Measurements from ENCODE around the gene HAO2. TPM values are rescaled to one million over a fixed set of nuclear protein-coding genes. Genes with fewer than 3 reads are reported as not detected.

HAO2 gene
- total RNA-seq, 1 experiment from 2014 or later, result not detected

DNA sequence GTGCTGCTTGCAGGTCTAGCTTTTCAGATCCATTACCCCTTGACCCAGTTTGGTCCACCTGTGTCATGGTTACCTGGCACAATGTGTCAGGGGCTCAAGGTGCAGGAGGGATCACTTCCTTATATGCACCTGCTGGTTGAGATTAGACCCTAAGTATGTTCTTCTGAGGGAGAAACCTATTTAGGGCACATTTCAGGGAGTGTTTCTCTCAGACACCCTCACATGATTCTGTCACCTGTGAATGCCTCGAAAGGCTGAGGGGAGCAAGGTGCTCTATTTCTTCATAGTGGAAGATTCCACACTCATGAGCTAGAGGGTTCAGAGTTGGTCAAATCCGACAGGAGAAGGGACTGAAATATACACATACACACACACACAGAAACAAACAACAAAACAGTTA lies 61.9 kb downstream of the HAO2 start:
- TF ChIP-seq, protein P1, sequence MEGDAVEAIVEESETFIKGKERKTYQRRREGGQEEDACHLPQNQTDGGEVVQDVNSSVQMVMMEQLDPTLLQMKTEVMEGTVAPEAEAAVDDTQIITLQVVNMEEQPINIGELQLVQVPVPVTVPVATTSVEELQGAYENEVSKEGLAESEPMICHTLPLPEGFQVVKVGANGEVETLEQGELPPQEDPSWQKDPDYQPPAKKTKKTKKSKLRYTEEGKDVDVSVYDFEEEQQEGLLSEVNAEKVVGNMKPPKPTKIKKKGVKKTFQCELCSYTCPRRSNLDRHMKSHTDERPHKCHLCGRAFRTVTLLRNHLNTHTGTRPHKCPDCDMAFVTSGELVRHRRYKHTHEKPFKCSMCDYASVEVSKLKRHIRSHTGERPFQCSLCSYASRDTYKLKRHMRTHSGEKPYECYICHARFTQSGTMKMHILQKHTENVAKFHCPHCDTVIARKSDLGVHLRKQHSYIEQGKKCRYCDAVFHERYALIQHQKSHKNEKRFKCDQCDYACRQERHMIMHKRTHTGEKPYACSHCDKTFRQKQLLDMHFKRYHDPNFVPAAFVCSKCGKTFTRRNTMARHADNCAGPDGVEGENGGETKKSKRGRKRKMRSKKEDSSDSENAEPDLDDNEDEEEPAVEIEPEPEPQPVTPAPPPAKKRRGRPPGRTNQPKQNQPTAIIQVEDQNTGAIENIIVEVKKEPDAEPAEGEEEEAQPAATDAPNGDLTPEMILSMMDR (IDR thresholded peaks at IDR 0.05; ENCODE audit: unreplicated experiment), result no peak
- no peak overlapping the region for H3K4me3 Mint-ChIP-seq (ENCODE audit: low read depth, unreplicated experiment)

DNA sequence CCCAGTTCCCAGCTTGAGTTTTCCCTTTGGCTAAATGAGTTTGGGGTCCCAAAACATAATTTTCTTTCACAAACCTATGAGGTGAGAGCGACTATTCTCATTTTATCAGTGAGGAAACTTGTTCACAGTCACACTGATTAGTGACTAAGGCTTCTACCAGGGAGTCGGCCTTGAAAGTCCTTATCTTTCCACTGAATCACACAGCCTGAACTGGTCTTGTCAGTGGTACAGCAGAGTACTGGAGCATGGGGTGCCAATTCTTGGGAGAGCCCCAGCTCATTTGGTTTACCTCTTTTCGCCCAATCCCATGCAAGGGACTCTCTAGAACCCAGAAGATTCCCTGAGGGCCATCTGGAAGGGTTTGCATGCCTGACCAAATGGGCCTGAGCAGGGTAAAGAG lies 63.3 kb downstream of the HAO2 start:
- Mint-ChIP-seq H3K4me3 (ENCODE audit: low read depth, unreplicated experiment) (no peak overlapping the region), H3K4me1 (ENCODE audit: low read depth, unreplicated experiment) (no peaks in the 10 kb centered on the region), H3K27ac (ENCODE audit: unreplicated experiment) (no peak overlapping the region), H3K9me3 (ENCODE audit: low read depth, unreplicated experiment) (no peaks in the 10 kb centered on the region), H3K27me3 (ENCODE audit: unreplicated experiment) (peaks cover 55% of the 10 kb centered on the region), H3K36me3 (ENCODE audit: insufficient read depth, unreplicated experiment) (no peaks in the 10 kb centered on the region)
- no peak for DNase-seq
- TF ChIP-seq, protein P1 (IDR thresholded peaks at IDR 0.05; ENCODE audit: unreplicated experiment), result no peak
- BruUV-seq (replicated peaks), result no TSS peak
- CTCF ChIA-PET, result no interaction called here
- intact Hi-C loops (cut with micrococcal nuclease; ENCODE audit: unreplicated experiment), result no loop called here

More for the DNA sequence above, 61.9 kb downstream of the HAO2 start:
- H3K36me3 Mint-ChIP-seq (ENCODE audit: insufficient read depth, unreplicated experiment), result no peaks in the 10 kb centered on the region
- peaks cover 55% of the 10 kb centered on the region for H3K27me3 Mint-ChIP-seq (ENCODE audit: unreplicated experiment)
- no peak overlapping the region for H3K27ac Mint-ChIP-seq (ENCODE audit: unreplicated experiment)
- H3K9me3 Mint-ChIP-seq (ENCODE audit: low read depth, unreplicated experiment), result no peaks in the 10 kb centered on the region
- BruUV-seq (replicated peaks), result no TSS peak
- DNase-seq, result no peak
- H3K4me1 Mint-ChIP-seq (ENCODE audit: low read depth, unreplicated experiment), result no peaks in the 10 kb centered on the region
- intact Hi-C loops (cut with micrococcal nuclease; ENCODE audit: unreplicated experiment), result no loop called here
- CTCF ChIA-PET, result no interaction called here

DNA sequence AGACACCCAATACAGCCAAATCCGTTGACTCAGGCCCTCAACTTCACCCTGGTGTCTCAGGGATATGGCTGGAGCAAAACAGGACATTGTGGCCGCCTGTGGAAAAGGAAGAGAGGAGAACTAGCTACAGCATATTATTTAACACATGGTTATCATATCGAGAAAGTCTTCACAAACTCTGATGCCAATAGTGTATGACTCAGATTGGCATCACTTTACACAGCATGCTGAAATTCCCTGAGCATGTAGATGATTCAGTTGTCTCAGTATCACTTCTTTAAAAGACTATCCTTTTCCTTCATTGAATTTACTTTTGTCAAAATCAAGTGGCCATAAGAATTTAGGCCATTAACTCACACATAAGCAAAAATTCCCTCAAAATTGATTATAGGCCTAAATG lies 66.5 kb downstream of the HAO2 start:
- TF ChIP-seq, protein P1 (IDR thresholded peaks at IDR 0.05; ENCODE audit: unreplicated experiment), result no peak
- BruUV-seq (replicated peaks), result no TSS peak
- intact Hi-C loops (cut with micrococcal nuclease; ENCODE audit: unreplicated experiment), result no loop called here

DNA sequence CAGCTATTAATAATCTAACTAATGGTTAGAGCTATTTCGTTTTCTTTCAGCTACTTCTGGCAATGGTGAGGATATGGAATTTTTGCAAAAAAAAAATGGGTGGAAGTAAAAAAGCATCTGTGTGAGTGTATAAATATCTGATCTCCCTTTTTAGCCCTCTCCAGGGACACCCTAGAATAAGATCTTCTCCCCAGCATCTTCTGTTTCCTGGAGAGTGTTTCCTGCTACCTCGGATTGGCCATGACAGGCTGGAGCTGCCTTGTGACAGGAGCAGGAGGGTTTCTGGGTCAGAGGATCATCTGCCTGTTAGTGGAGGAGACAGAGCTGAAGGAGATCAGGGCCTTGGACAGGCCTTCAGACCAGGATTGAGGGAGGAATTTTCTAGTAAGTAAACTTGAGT lies 70.2 kb downstream of the HAO2 start:
- BruUV-seq (replicated peaks), result no TSS peak
- H3K36me3 Mint-ChIP-seq (ENCODE audit: insufficient read depth, unreplicated experiment), result no peaks in the 10 kb centered on the region
- no peaks in the 10 kb centered on the region for H3K9me3 Mint-ChIP-seq (ENCODE audit: low read depth, unreplicated experiment)
- DNase-seq, result no peak
- H3K27me3 Mint-ChIP-seq (ENCODE audit: unreplicated experiment), result peaks cover 69% of the 10 kb centered on the region
- intact Hi-C loops (cut with micrococcal nuclease; ENCODE audit: unreplicated experiment), result no loop called here
- TF ChIP-seq, protein P1 (IDR thresholded peaks at IDR 0.05; ENCODE audit: unreplicated experiment), result no peak
- H3K4me3 Mint-ChIP-seq (ENCODE audit: low read depth, unreplicated experiment), result no peak overlapping the region
- CTCF ChIA-PET, result no interaction called here
- no peak overlapping the region for H3K27ac Mint-ChIP-seq (ENCODE audit: unreplicated experiment)
- no peaks in the 10 kb centered on the region for H3K4me1 Mint-ChIP-seq (ENCODE audit: low read depth, unreplicated experiment)

More for the DNA sequence above, 66.5 kb downstream of the HAO2 start:
- Mint-ChIP-seq H3K9me3 (ENCODE audit: low read depth, unreplicated experiment) (no peaks in the 10 kb centered on the region), H3K27me3 (ENCODE audit: unreplicated experiment) (peaks cover 73% of the 10 kb centered on the region), H3K4me1 (ENCODE audit: low read depth, unreplicated experiment) (no peaks in the 10 kb centered on the region), H3K27ac (ENCODE audit: unreplicated experiment) (no peak overlapping the region), H3K4me3 (ENCODE audit: low read depth, unreplicated experiment) (no peak overlapping the region), H3K36me3 (ENCODE audit: insufficient read depth, unreplicated experiment) (no peaks in the 10 kb centered on the region)
- CTCF ChIA-PET, result interaction anchor here (0.6 kb wide), 1 partner anchor 427 kb away, joined by 6 read pairs; no protein-coding TSS in a partner anchor
- DNase-seq, result no peak

Measured in Calu3 (cell line).